Stimulated activated CD8-positive, alpha-beta memory T cell treated with anti-CD3 and anti-CD28 coated beads, Interleukin-4, amount 100 ng/mL, for 24 hours (primary cell): ENCODE measurements around the gene SLC7A10.
A peak's percentile ranks its signal among the peaks of the same experiment; 100 is the strongest.

ENCODE experiments used
- DNase-seq: peaks from one replicate; pipeline ENCODE4 v3.0.0-alpha.2; 2020; ENCODE audit warnings: low read depth

Gene SLC7A10

GRCh38 chr19:33254245-33254824, 28.7 kb upstream of the SLC7A10 start:
- no peak for DNase-seq

GRCh38 chr19:33252971-33253370, 27.3 kb upstream of the SLC7A10 start:
- no peak for DNase-seq

DNA sequence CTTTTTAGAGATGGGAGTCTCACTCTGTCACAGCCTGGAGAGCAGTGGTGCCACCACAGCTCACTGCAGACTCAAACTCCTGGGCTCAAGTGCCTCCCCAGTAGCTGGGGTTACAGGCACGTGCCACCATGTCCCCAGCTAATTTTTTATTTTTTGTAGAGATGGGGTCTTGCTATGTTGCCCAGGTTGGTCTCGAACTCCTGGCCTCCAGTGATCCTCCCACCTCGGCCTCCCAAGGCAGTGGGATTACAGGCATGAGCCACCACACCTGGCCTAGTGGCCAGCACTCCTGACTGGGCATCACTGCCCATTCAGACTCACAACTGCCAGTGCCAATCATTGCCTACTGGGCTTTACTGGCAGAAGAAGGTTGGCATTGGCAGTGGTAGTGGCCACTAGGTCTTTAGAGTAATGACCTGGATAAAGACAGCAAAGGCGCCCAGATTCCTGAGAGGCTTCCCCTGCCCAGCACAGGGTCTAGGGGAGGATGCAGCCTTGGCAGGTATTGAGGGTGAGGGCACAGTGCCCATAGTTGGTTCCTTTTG, 26.8 kb upstream of the SLC7A10 start:
- DNase-seq, result no peak

DNA sequence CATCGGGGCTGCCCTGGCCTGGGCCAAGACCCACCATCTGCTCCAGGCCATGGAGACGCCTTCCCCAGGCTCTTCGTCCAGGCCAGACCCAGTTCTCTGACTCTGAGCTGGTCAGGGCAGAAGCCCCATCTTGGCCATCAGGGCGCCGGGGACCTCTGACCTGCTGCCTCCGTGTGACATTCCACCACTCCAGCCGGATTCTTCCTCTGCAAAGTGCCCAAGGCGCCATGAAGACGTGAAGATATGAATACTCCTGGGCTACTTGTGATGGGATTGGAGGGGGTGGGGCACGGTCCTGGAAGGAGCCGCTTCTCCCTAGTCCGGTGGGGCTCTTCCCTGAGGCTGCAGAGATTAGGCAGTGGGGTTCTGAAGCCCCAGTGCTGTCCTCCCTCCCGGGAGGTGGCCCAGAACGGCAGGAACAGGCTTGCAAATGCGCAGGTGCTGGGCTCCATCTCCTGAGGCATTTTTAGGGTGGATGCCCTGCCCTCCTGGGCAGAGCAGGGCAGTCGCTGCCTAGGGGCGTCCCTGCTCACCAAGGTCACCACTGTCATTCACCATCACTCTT, 26.0 kb upstream of the SLC7A10 start:
- no peak for DNase-seq

DNA sequence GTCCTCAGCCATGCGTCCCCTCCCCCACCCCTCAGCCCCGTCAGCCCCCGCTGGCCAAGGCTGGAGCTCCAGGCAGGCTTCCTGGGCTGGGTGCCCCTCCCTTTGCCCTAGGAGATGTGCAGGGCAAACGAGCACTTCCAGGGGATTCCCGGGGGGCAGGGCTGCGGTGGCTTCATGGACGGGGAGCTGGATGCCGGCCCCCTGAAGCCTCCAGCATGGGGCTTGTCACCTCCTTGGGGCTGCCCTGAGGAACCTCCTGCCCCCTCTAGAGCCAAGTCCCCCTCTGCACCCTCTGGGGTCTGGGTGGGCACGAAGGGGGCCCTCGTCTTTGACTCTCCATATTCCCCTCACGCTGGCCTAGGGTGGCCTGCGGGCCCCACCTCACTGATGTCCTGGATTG, 25.4 kb upstream of the SLC7A10 start:
- no peak for DNase-seq

GRCh38 chr19:33250500-33250899, 24.9 kb upstream of the SLC7A10 start:
- DNase-seq, result no peak

- DNase-seq, result no peak
Observed at GRCh38 chr19:33249740-33250366, 24.2 kb upstream of the SLC7A10 start.

- DNase-seq, result no peak
Observed at GRCh38 chr19:33248954-33249613, 23.4 kb upstream of the SLC7A10 start.

DNA sequence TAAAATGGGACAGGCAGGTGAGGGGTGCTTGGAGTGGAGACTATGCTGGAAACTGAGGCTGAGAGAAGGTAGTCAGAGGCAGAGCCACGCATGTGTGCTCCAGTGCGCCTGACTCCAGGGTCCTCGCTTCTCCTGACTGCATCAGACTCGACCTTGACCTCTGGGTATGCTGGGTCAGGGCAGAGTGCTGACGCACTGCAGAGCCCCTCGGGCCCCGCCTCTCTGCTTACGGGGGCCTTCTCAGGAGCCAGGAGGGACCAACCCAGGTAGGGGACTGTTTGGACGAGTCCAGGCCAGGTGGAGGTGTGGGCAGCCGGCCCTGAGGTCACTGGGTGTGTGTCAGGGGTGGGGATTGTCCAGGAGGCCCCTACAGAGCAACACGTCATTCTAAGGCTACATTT, 22.9 kb upstream of the SLC7A10 start:
- DNase-seq, result no peak

DNA sequence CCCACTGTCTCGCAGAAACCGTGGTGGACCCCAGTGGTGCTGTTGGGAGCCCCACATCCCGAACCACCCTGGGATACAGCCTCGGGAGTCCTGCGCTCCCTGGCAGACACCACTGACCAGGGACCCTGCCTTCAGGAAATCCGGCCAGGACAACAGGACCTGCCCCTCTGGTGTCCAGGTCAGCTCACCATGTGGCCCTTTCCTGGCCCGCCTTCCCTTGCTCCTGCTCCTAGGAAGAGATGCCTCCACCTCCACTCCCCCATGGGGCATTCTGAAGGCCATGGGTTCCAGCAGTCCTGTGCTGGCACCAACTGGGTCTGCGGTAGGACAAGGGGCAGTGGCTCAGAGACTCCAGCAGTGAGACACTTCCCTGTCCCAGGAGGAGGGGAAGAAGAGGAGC, 22.5 kb upstream of the SLC7A10 start:
- no peak for DNase-seq

- DNase-seq, result no peak
Observed at GRCh38 chr19:33247441-33247819, 21.8 kb upstream of the SLC7A10 start.

GRCh38 chr19:33246709-33247440, 21.2 kb upstream of the SLC7A10 start:
- DNase-seq, result no peak

- DNase-seq, result no peak
Observed at GRCh38 chr19:33245948-33246708, 20.5 kb upstream of the SLC7A10 start.

DNA sequence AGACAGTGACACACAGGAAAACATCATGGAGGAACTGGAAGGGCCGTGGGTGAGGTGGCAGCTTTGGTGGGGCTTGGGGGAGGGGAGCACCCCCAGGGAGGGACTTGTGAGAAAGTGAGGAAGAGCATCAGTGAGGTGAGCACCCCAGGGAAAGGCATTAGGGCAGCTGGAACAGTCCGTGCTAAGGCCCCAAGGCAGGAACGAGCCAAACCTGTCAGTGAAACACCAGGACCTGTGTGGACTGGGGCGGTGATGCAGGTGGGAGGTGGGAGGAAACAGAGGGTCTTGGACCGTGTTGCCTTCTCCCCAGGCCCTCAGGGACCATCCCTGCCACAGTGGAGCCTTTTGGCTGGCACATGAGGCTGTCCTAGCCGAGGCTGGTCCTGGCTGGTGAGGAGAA, 17.3 kb upstream of the SLC7A10 start:
- no peak for DNase-seq

GRCh38 chr19:33242131-33242530, 16.5 kb upstream of the SLC7A10 start:
- no peak for DNase-seq

DNA sequence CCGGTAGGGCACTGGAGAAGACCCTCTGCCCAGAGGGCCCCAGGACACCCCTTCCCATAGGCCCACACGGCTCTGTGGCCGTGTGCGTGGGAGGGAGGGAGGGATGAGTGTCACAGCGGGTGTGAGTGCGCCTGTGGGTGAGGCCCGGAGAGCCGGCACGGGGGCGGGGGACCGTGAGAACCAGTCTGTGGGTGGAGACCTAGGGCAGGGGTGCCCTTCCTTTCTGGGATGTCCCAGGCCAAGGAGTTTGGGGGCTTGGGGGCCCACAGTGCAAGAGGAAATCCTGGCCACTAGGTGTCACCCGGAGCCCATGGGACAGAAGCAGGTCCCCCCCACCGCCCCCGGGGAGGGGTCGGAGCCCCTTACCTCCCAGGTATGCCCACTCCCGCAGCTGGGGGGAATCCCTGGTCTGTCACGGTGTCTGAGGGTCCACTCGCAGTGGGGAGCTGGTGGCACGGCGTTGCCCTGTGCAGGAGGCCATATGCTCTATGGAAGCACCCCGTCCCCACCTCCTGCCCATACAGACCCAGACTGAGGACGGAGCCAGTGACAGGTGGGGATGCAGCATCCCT, 16.0 kb upstream of the SLC7A10 start:
- DNase-seq, result peak; percentile 31

GRCh38 chr19:33241091-33241529, 15.5 kb upstream of the SLC7A10 start:
- no peak for DNase-seq

- no peak for DNase-seq
Observed at GRCh38 chr19:33240181-33240771, 14.6 kb upstream of the SLC7A10 start.

GRCh38 chr19:33239223-33239975, 13.7 kb upstream of the SLC7A10 start:
- no peak for DNase-seq
